Panc1 (cell line): Measurements from ENCODE around the gene MAN2C1.

Source experiments
- CTCF ChIP-seq: fragments of 450-650 bp; IDR thresholded peaks from 2 replicates; pipeline ENCODE4 v1.5.1; 2017; ENCODE audit warnings: mild to moderate bottlenecking
- REST ChIP-seq, 2 experiments: IDR thresholded peaks; 2 replicates each; pipeline ENCODE4 v1.6.1; 2011 to 2012; ENCODE audit warnings: low read depth in 2 of 2, control low read depth in 1 of 2, low read length in 1 of 2, mild to moderate bottlenecking in 1 of 2, moderate library complexity in 1 of 2; ENCODE audit not compliant: insufficient read depth in 1 of 2
- SIN3A ChIP-seq: IDR thresholded peaks from 2 replicates; pipeline ENCODE4 v1.6.1; 2012; ENCODE audit warnings: low read depth, mild to moderate bottlenecking, low read length, moderate library complexity, borderline replicate concordance; ENCODE audit not compliant: insufficient read depth

- TF ChIP-seq CTCF (no peak), SIN3A (no peak), REST (IDR thresholded peaks at IDR 0.05; ENCODE audit: insufficient read depth in 1 of 2, low read depth in 2 of 2, low read length in 1 of 2) (no peak)
Observed at GRCh38 chr15:75368689-75369239, 357 bp upstream of the MAN2C1 start.
